GM12891 (cell line): ENCODE measurements around the gene BCL2L12.

Experiments used
- PAX5 ChIP-seq: IDR thresholded peaks from 2 replicates; pipeline ENCODE4 v1.6.1; 2011; ENCODE audit warnings: low read length, moderate library complexity, mild to moderate bottlenecking; ENCODE audit not compliant: insufficient read depth, severe bottlenecking
- POLR2A ChIP-seq: IDR thresholded peaks from 2 replicates; pipeline ENCODE4 v1.6.1; 2011; ENCODE audit warnings: low read depth, low read length, control low read depth
- POLR2AphosphoS5 ChIP-seq: IDR thresholded peaks from 2 replicates; pipeline ENCODE4 v1.6.1; 2011; ENCODE audit warnings: low read depth, low read length, control low read depth
- POU2F2 ChIP-seq: IDR thresholded peaks from 2 replicates; pipeline ENCODE4 v1.6.1; 2011; ENCODE audit warnings: low read depth, mild to moderate bottlenecking, control low read depth, low read length, moderate library complexity
- TAF1 ChIP-seq: IDR thresholded peaks from 2 replicates; pipeline ENCODE4 v1.6.1; 2011; ENCODE audit warnings: low read depth, low read length, control low read depth

DNA sequence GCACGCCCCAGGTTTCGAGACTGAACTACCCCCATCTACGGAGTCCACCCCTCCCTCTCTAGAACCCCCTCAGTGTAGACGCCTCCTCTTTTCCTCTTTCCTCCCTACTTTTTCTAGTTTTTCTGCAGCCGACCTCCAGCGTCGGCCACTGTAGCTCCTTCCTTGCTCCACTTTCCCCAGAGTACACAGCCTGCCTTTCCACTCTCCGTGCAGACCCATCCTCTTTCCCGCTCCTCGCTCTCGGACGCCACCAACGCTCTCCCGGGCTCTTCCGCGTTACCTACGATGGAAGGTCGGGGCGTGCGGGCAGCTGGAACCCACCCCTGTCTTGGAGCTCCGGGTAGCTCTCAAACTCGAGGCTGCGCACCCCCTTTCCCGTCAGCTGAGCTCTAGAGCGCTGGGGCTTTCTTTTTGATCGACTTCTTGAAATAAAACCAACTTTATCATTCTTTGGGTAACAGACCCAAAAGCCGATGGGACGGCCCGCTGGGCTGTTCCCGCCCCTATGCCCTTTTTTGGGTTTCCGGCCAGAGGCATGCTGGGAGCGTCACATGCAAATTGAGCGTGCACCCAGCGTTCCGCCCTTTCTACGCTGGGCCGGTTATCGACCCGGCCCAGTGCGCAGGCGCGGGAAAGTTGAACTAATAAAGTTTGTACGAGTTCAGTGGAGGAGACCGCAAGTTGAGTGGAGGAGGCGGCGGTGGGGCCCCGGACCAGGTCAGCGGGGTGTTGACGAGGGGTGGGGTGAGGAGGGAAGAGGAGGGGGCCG, at the start of gene BCL2L12, which contains the start of gene IRF3:
- peak; percentile 63; the same call in 1 of the 2 replicates for TF ChIP-seq POLR2A
- no peak; the same call in 1 of the 2 replicates for TF ChIP-seq POLR2AphosphoS5
- no peak for TF ChIP-seq PAX5
- TF ChIP-seq TAF1: peak; percentile 64
- peak; percentile 99 for TF ChIP-seq POU2F2
